Muscle of arm (tissue), 14 donors: Measurements from ENCODE around the gene THOC7. TPM values are rescaled to one million over a fixed set of nuclear protein-coding genes. Genes with fewer than 3 reads are reported as not detected.

Experiments used
- DNase-seq: peaks from one replicate; pipeline ENCODE4 v3.0.0-alpha.2; 2013
- long read RNA-seq, 11 donors: transcript quantifications; one replicate each; lab custom pipeline, GENCODE V29; 2026
- polyA plus RNA-seq, 12 donors: library from polyadenylated mRNA; unstranded; fragments of 120-200 nt; gene quantifications; one replicate each; pipeline ENCODE4 v1.2.1, GENCODE V29; 2013; ENCODE audit not compliant: insufficient read length in 12 of 12

Gene THOC7
- 10 to 100 TPM in 11 of 12 donors, not detected in 1; 49.5 to 82.6 (median 63.4) TPM for polyA plus RNA-seq
- long read RNA-seq, donor 1, transcript THOC7-201 (8 exons, 990 nt) = major isoform, 32 of 67 reads
- long read RNA-seq, donor 1, partial matches to known transcripts = 32 of 67 reads
- long read RNA-seq, donor 1, other reads (novel, unspliced or antisense) = 0 of 67 reads
- long read RNA-seq, donor 2, transcript THOC7-201 (8 exons, 990 nt) = major isoform, 38 of 68 reads
- long read RNA-seq, donor 2, partial matches to known transcripts = 24 of 68 reads
- long read RNA-seq, donor 2, other reads (novel, unspliced or antisense) = 0 of 68 reads
- long read RNA-seq, donor 3, transcript THOC7-201 (8 exons, 990 nt) = major isoform, 12 of 14 reads
- long read RNA-seq, donor 3, partial matches to known transcripts = 0 of 14 reads
- long read RNA-seq, donor 3, other reads (novel, unspliced or antisense) = 0 of 14 reads
- long read RNA-seq, donor 4, transcript THOC7-201 (8 exons, 990 nt) = major isoform, 9 of 14 reads
- long read RNA-seq, donor 4, partial matches to known transcripts = 5 of 14 reads
- long read RNA-seq, donor 4, other reads (novel, unspliced or antisense) = 0 of 14 reads
- long read RNA-seq, donor 5, transcript THOC7-201 (8 exons, 990 nt) = major isoform, 39 of 55 reads
- long read RNA-seq, donor 5, partial matches to known transcripts = 14 of 55 reads
- long read RNA-seq, donor 5, other reads (novel, unspliced or antisense) = 0 of 55 reads
- long read RNA-seq, donor 6, transcript THOC7-201 (8 exons, 990 nt) = major isoform, 12 of 19 reads
- long read RNA-seq, donor 6, partial matches to known transcripts = 7 of 19 reads
- long read RNA-seq, donor 6, other reads (novel, unspliced or antisense) = 0 of 19 reads
- long read RNA-seq, donor 7, transcript THOC7-201 (8 exons, 990 nt) = major isoform, 13 of 32 reads
- long read RNA-seq, donor 7, partial matches to known transcripts = 15 of 32 reads
- long read RNA-seq, donor 7, other reads (novel, unspliced or antisense) = 0 of 32 reads
- long read RNA-seq, donor 8, transcript THOC7-201 (8 exons, 990 nt) = major isoform, 25 of 29 reads
- long read RNA-seq, donor 8, partial matches to known transcripts = 0 of 29 reads
- long read RNA-seq, donor 8, other reads (novel, unspliced or antisense) = 0 of 29 reads
- long read RNA-seq, donor 9, transcript THOC7-204 (7 exons, 836 nt) = minor isoform, 6 of 18 reads
- long read RNA-seq, donor 9, transcript THOC7-201 (8 exons, 990 nt) = major isoform, 12 of 18 reads
- long read RNA-seq, donor 9, partial matches to known transcripts = 0 of 18 reads
- long read RNA-seq, donor 9, other reads (novel, unspliced or antisense) = 0 of 18 reads
- long read RNA-seq, donor 10, transcript THOC7-201 (8 exons, 990 nt) = major isoform, 25 of 36 reads
- long read RNA-seq, donor 10, partial matches to known transcripts = 6 of 36 reads
- long read RNA-seq, donor 10, other reads (novel, unspliced or antisense) = 0 of 36 reads
- long read RNA-seq, donor 11, transcript THOC7-201 (8 exons, 990 nt) = major isoform, 28 of 44 reads
- long read RNA-seq, donor 11, partial matches to known transcripts = 12 of 44 reads
- long read RNA-seq, donor 11, other reads (novel, unspliced or antisense) = 0 of 44 reads

GRCh38 chr3:63863150-63864007 is at the start of gene THOC7, which contains the start of gene ATXN7:
Gene THOC7 (minus strand): TSS chr3:63863805. CDS start chr3:63863790, 15 bp downstream.
Gene ATXN7 (plus strand): TSS chr3:63863867. CDS start chr3:63912599, 48,732 bp downstream.
- DNase-seq = peak; percentile 46

GRCh38 chr3:63912768-63913588 is 49.4 kb upstream of the THOC7 start:
- DNase-seq = peak; percentile 53

GRCh38 chr3:63911873-63912767 is 48.5 kb upstream of the THOC7 start, which contains the start of gene SCAANT1:
Gene SCAANT1 (minus strand): TSS chr3:63912383.
- DNase-seq = peak; percentile 91

GRCh38 chr3:63911509-63911872 is 47.9 kb upstream of the THOC7 start:
- DNase-seq = no peak

- no peak for DNase-seq
These were observed 47.3 kb upstream of the THOC7 start for GRCh38 chr3:63910891-63911290.

GRCh38 chr3:63910001-63910400 is 46.4 kb upstream of the THOC7 start:
- no peak for DNase-seq

- DNase-seq = no peak
These were observed 45.8 kb upstream of the THOC7 start for GRCh38 chr3:63909431-63909830.

- DNase-seq = no peak
These were observed 45.2 kb upstream of the THOC7 start for GRCh38 chr3:63908776-63909175.

- DNase-seq = no peak
These were observed 44.6 kb upstream of the THOC7 start for GRCh38 chr3:63908081-63908736.

GRCh38 chr3:63905731-63906620 is 42.4 kb upstream of the THOC7 start:
- DNase-seq = no peak

- DNase-seq = no peak
These were observed 36.9 kb upstream of the THOC7 start for GRCh38 chr3:63900459-63900858.

- no peak for DNase-seq
These were observed 36.4 kb upstream of the THOC7 start for GRCh38 chr3:63900010-63900409.

GRCh38 chr3:63896332-63897030 is 32.9 kb upstream of the THOC7 start:
- no peak for DNase-seq

- DNase-seq = no peak
These were observed 32.0 kb upstream of the THOC7 start for GRCh38 chr3:63895422-63896189.
